Measurements from ENCODE around the gene SMARCD1.
"Not testable (repeated sequence)": the region's sequence is repeated elsewhere in the genome, so short reads cannot be mapped to it uniquely, and the experiment has no call there.

The SMARCD1 gene

GRCh38 chr12:50142993-50143392 is 57.9 kb downstream of the SMARCD1 start:
- TF ChIP-seq CTCF (IDR thresholded peaks at IDR 0.05; ENCODE audit: low read depth, low read length), result no peak
- no peak overlapping the region for H3K4me3 ChIP-seq (ENCODE audit: low read depth, low read length)

GRCh38 chr12:50145439-50145838 is 60.3 kb downstream of the SMARCD1 start:
- Histone ChIP-seq H3K27me3 (no peaks in the 10 kb centered on the region), H3K36me3 (peaks cover 3% of the 10 kb centered on the region; the same call in 1 of the 2 replicates), H3K4me1 (peaks cover 5% of the 10 kb centered on the region), H3K9me3 (no peaks in the 10 kb centered on the region), H3K4me3 (ENCODE audit: low read depth, low read length) (no peak overlapping the region)
- no peak for DNase-seq
- TF ChIP-seq CTCF (IDR thresholded peaks at IDR 0.05; ENCODE audit: low read depth, low read length), result no peak

More at GRCh38 chr12:50142993-50143392, 57.9 kb downstream of the SMARCD1 start:
- peaks cover 5% of the 10 kb centered on the region; the same call in 1 of the 2 replicates for H3K36me3 ChIP-seq
- DNase-seq, result no peak
- no peaks in the 10 kb centered on the region for H3K27me3 ChIP-seq
- peaks cover 5% of the 10 kb centered on the region for H3K4me1 ChIP-seq
- no peaks in the 10 kb centered on the region for H3K9me3 ChIP-seq

- Histone ChIP-seq H3K27me3 (no peaks in the 10 kb centered on the region), H3K36me3 (peaks cover 2% of the 10 kb centered on the region; the same call in 1 of the 2 replicates), H3K9me3 (no peaks in the 10 kb centered on the region), H3K4me3 (ENCODE audit: low read depth, low read length) (no peak overlapping the region), H3K4me1 (peaks cover 5% of the 10 kb centered on the region)
- no peak for DNase-seq
- no peak for TF ChIP-seq CTCF (IDR thresholded peaks at IDR 0.05; ENCODE audit: low read depth, low read length)
These were observed 62.1 kb downstream of the SMARCD1 start for GRCh38 chr12:50147281-50147680.

DNA sequence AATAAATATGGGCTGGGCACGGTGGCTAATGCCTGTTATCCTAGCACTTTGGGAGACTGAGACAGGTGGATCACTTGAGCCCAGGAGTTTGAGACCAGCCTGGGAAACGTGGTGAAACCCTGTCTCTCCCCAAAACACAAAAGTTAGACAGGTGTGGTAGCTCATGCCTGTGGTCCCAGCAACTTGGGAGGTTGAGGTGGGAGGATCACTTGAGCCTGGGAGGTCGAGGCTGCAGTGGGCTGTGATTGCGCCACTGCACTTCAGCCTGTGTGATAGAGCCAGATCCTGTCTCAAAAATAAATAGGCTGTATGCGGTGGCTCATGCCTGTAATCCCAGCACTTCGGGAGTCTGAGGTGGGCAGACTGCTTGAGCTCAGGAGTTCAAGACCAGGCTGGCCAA is 62.9 kb downstream of the SMARCD1 start:
- not testable (repeated sequence) for H3K4me1 ChIP-seq; H3K4me3 ChIP-seq (ENCODE audit: low read depth, low read length); H3K9me3 ChIP-seq; H3K36me3 ChIP-seq; DNase-seq; H3K27me3 ChIP-seq

GRCh38 chr12:50149311-50149710 is 64.2 kb downstream of the SMARCD1 start:
- H3K4me3 ChIP-seq (ENCODE audit: low read depth, low read length), result no peak overlapping the region
- no peak for DNase-seq
- H3K27me3 ChIP-seq, result no peaks in the 10 kb centered on the region
- TF ChIP-seq CTCF (IDR thresholded peaks at IDR 0.05; ENCODE audit: low read depth, low read length), result no peak
- peaks cover 5% of the 10 kb centered on the region for H3K4me1 ChIP-seq
- no peaks in the 10 kb centered on the region for H3K36me3 ChIP-seq
- H3K9me3 ChIP-seq, result no peaks in the 10 kb centered on the region
